Erythroblast (primary cell): ENCODE data around the gene RAB7A.

ENCODE experiments used
- GATA1 ChIP-seq: IDR thresholded peaks from 2 replicates; pipeline ENCODE4 v1.6.1; 2011; ENCODE audit warnings: low read depth, mild to moderate bottlenecking, control low read depth, low read length, moderate library complexity
- POLR2A ChIP-seq: IDR thresholded peaks from 2 replicates; pipeline ENCODE4 v1.6.1; 2011; ENCODE audit warnings: mild to moderate bottlenecking, low read length

DNA sequence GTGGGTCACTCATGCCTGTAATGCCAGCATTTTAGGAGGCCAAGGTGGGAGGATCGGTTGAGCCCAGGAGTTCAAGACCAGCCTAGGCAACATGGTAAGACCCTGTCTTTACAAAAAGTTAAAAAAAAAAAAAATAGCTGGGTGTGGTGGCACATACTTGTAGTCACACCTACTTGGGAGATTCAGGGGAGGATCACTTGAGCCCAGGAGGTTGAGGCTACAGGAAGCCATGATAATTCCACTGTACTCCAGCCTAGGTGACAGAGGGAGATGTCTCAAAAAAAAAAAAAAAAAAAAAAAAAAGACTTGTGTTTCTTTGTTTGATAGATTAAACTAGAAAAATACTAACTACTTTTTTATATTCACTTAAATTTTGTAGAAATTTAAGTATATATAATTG is 14.6 kb downstream of the RAB7A start:
- TF ChIP-seq POLR2A (no peak), GATA1 (no peak)
